Neural crest cell (in vitro differentiated cells): ENCODE data around the gene RNF11. TPM values are rescaled to one million over a fixed set of nuclear protein-coding genes. Genes with fewer than 3 reads are reported as not detected.

ENCODE experiments used
- DNase-seq: peaks from one replicate; pipeline ENCODE4 v3.0.0; 2021; ENCODE audit warnings: low read depth, mixed read lengths, low spot score
- H3K27ac Mint-ChIP-seq: one replicate; pipeline ENCODE4 v1.8.0; 2021; ENCODE audit warnings: mild to moderate bottlenecking, mixed read lengths; ENCODE audit not compliant: unreplicated experiment
- H3K27me3 Mint-ChIP-seq: 2 replicates; pipeline ENCODE4 v1.8.0; 2021; ENCODE audit warnings: low read depth, mild to moderate bottlenecking, mixed read lengths
- H3K36me3 Mint-ChIP-seq: 2 replicates; pipeline ENCODE4 v1.8.0; 2021; ENCODE audit warnings: low read depth, mild to moderate bottlenecking, mixed read lengths
- H3K4me1 Mint-ChIP-seq: 2 replicates; pipeline ENCODE4 v1.8.0; 2021; ENCODE audit warnings: mixed read lengths
- H3K4me3 Mint-ChIP-seq: one replicate; pipeline ENCODE4 v1.8.0; 2021; ENCODE audit warnings: mild to moderate bottlenecking, mixed read lengths
- H3K9me3 Mint-ChIP-seq: 2 replicates; pipeline ENCODE4 v1.8.0; 2021; ENCODE audit warnings: mixed read lengths
- CTCF ChIP-seq: fragments of 200-600 bp; sonication (generic); conservative IDR thresholded peaks from 2 replicates; pipeline ENCODE4 v1.5.0; 2021; ENCODE audit warnings: antibody characterized with exemption, mild to moderate bottlenecking
- total RNA-seq: library from RNA; stranded (reverse); gene quantifications from 2 replicates; pipeline ENCODE4 v1.2.1, GENCODE V29; 2021

Gene RNF11
- total RNA-seq, 1 donor from 2014 or later = 45.2 TPM

- Mint-ChIP-seq H3K36me3 (no peaks in the 10 kb centered on the region), H3K9me3 (no peaks in the 10 kb centered on the region), H3K4me3 (no peak overlapping the region), H3K27me3 (no peaks in the 10 kb centered on the region), H3K27ac (no peak overlapping the region), H3K4me1 (no peaks in the 10 kb centered on the region)
- DNase-seq = no peak
- no peak for TF ChIP-seq CTCF
Observed at GRCh38 chr1:51290489-51290847, 54.4 kb downstream of the RNF11 start.

GRCh38 chr1:51293898-51294515 lies 57.9 kb downstream of the RNF11 start:
- no peak overlapping the region for H3K27ac Mint-ChIP-seq
- no peak overlapping the region for H3K4me3 Mint-ChIP-seq
- TF ChIP-seq CTCF = no peak

GRCh38 chr1:51294566-51295184 lies 58.6 kb downstream of the RNF11 start:
- no peak overlapping the region for H3K27ac Mint-ChIP-seq

More at GRCh38 chr1:51293898-51294515, 57.9 kb downstream of the RNF11 start:
- DNase-seq = no peak
- H3K4me1 Mint-ChIP-seq = peaks cover 9% of the 10 kb centered on the region
- no peaks in the 10 kb centered on the region for H3K27me3 Mint-ChIP-seq
- no peaks in the 10 kb centered on the region for H3K36me3 Mint-ChIP-seq
- no peaks in the 10 kb centered on the region for H3K9me3 Mint-ChIP-seq

GRCh38 chr1:51295926-51296325 lies 59.9 kb downstream of the RNF11 start:
- no peak for TF ChIP-seq CTCF
- no peak for DNase-seq
- H3K36me3 Mint-ChIP-seq = no peaks in the 10 kb centered on the region
- H3K27ac Mint-ChIP-seq = no peak overlapping the region
- no peaks in the 10 kb centered on the region for H3K9me3 Mint-ChIP-seq
- H3K4me1 Mint-ChIP-seq = peaks cover 9% of the 10 kb centered on the region
- no peaks in the 10 kb centered on the region for H3K27me3 Mint-ChIP-seq
- H3K4me3 Mint-ChIP-seq = no peak overlapping the region

More at GRCh38 chr1:51294566-51295184, 58.6 kb downstream of the RNF11 start:
- no peaks in the 10 kb centered on the region for H3K27me3 Mint-ChIP-seq
- H3K4me1 Mint-ChIP-seq = peaks cover 9% of the 10 kb centered on the region
- no peak for DNase-seq
- H3K9me3 Mint-ChIP-seq = no peaks in the 10 kb centered on the region
- no peaks in the 10 kb centered on the region for H3K36me3 Mint-ChIP-seq
- no peak overlapping the region for H3K4me3 Mint-ChIP-seq
- no peak for TF ChIP-seq CTCF

- Mint-ChIP-seq H3K27me3 (no peaks in the 10 kb centered on the region), H3K36me3 (no peaks in the 10 kb centered on the region), H3K9me3 (no peaks in the 10 kb centered on the region), H3K4me3 (no peak overlapping the region), H3K4me1 (peaks cover 9% of the 10 kb centered on the region), H3K27ac (peak overlapping the region; percentile 78)
- TF ChIP-seq CTCF = peak; percentile 96
- peak; percentile 92 for DNase-seq
Observed at GRCh38 chr1:51296383-51297357, 60.6 kb downstream of the RNF11 start.
